ENCODE measurements around the gene FOSL1.

FOSL1 gene

DNA sequence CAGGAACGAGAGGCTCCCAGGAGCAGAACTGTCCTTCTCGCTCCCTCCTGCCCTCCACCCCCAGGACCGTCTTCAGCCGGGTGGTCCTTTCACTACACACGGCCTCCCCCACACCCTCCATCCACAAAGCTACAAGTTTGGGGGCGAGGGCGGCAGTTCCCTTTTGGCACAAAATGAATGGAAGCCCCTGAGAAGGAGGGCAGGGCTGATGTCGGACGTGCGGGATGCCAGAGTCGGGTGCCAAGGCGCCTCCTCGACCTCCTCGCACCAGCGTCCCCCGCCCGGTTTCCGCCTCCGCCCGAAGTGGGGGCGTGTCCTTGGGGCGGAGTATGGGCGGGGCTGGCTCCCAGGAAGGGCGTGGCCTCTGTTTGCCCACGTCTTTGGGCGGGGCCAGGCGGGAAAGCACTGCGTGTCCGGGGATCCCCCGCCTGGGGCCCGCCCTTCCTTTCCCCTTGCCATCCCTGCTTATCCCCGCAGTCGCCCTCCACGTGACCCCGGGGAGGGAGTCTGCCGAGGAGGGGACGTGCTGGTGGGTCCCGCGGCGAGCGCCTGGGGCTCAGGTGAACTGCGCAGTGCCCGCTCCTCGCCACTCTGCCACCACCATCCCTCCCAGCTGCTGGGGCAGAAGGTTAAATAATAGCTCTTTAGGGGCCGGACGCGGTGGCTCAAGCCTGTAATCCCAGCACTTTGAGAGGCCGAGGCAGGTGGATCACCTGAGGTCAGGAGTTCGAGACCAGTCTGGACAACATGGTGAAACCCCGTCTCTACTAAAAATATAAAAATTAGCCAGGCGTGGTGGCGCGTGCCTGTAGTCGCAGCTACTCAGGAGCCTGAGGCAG is 26.7 kb downstream of the FOSL1 start:
- H3K27me3 ChIP-seq (ENCODE audit: control insufficient read depth, insufficient read depth, low read length): no peaks in the 10 kb centered on the region; the same call in 1 of the 2 replicates
- no peaks in the 10 kb centered on the region for H3K4me1 ChIP-seq (ENCODE audit: control insufficient read depth, insufficient read depth, low read length)
- H3K4me3 ChIP-seq (ENCODE audit: low read depth, low read length): peak overlapping the region; percentile 67
- H3K27ac ChIP-seq (ENCODE audit: low read depth, low read length): no peak overlapping the region
- H3K9me3 ChIP-seq (ENCODE audit: control insufficient read depth, insufficient read depth, low read length): no peaks in the 10 kb centered on the region
- no peaks in the 10 kb centered on the region for H3K36me3 ChIP-seq (ENCODE audit: control insufficient read depth, insufficient read depth, low read length)
- H3K9ac ChIP-seq (ENCODE audit: low read depth, low read length): no peak overlapping the region

- no peaks in the 10 kb centered on the region for H3K4me1 ChIP-seq (ENCODE audit: control insufficient read depth, insufficient read depth, low read length)
- no peak within 1 kb of the TSS for H3K9ac ChIP-seq (ENCODE audit: low read depth, low read length)
- H3K27ac ChIP-seq (ENCODE audit: low read depth, low read length): no peak within 1 kb of the TSS
- peak within 1 kb of the TSS; percentile 67 for H3K4me3 ChIP-seq (ENCODE audit: low read depth, low read length)
- no peaks in the 10 kb centered on the region; the same call in 1 of the 2 replicates for H3K27me3 ChIP-seq (ENCODE audit: control insufficient read depth, insufficient read depth, low read length)
- no peaks in the 10 kb centered on the region for H3K9me3 ChIP-seq (ENCODE audit: control insufficient read depth, insufficient read depth, low read length)
- no peaks in the 10 kb centered on the region for H3K36me3 ChIP-seq (ENCODE audit: control insufficient read depth, insufficient read depth, low read length)
These were observed 27.4 kb downstream of the FOSL1 start, which contains the start of gene EFEMP2 for GRCh38 chr11:65872586-65873317. Gene EFEMP2, minus strand, starts transcription at chr11:65872800. Its CDS starts 446 bp downstream, at chr11:65872354.

GRCh38 chr11:65871811-65872548 is 28.2 kb downstream of the FOSL1 start:
- Histone ChIP-seq H3K27me3 (ENCODE audit: control insufficient read depth, insufficient read depth, low read length) (no peaks in the 10 kb centered on the region; the same call in 1 of the 2 replicates), H3K9ac (ENCODE audit: low read depth, low read length) (no peak overlapping the region), H3K4me3 (ENCODE audit: low read depth, low read length) (peak overlapping the region; percentile 67; the same call in 1 of the 2 replicates), H3K9me3 (ENCODE audit: control insufficient read depth, insufficient read depth, low read length) (no peaks in the 10 kb centered on the region), H3K36me3 (ENCODE audit: control insufficient read depth, insufficient read depth, low read length) (0 out of 2 replicates have a peak, but pooled peaks cover 4% of the 10 kb centered on the region), H3K4me1 (ENCODE audit: control insufficient read depth, insufficient read depth, low read length) (0 out of 2 replicates have a peak, but pooled peaks cover 4% of the 10 kb centered on the region), H3K27ac (ENCODE audit: low read depth, low read length) (no peak overlapping the region)

- no peak overlapping the region for H3K4me3 ChIP-seq (ENCODE audit: low read depth, low read length)
- no peak overlapping the region for H3K9ac ChIP-seq (ENCODE audit: low read depth, low read length)
- no peak overlapping the region for H3K27ac ChIP-seq (ENCODE audit: low read depth, low read length)
- H3K27me3 ChIP-seq (ENCODE audit: control insufficient read depth, insufficient read depth, low read length): no peaks in the 10 kb centered on the region; the same call in 1 of the 2 replicates
- H3K36me3 ChIP-seq (ENCODE audit: control insufficient read depth, insufficient read depth, low read length): peaks cover 12% of the 10 kb centered on the region; the same call in 1 of the 2 replicates
- no peaks in the 10 kb centered on the region for H3K9me3 ChIP-seq (ENCODE audit: control insufficient read depth, insufficient read depth, low read length)
- 0 out of 2 replicates have a peak, but pooled peaks cover 4% of the 10 kb centered on the region for H3K4me1 ChIP-seq (ENCODE audit: control insufficient read depth, insufficient read depth, low read length)
These were observed 29.2 kb downstream of the FOSL1 start for GRCh38 chr11:65870706-65871681.

GRCh38 chr11:65870307-65870658 is 29.9 kb downstream of the FOSL1 start:
- Histone ChIP-seq H3K9me3 (ENCODE audit: control insufficient read depth, insufficient read depth, low read length) (no peaks in the 10 kb centered on the region), H3K36me3 (ENCODE audit: control insufficient read depth, insufficient read depth, low read length) (peaks cover 19% of the 10 kb centered on the region), H3K27ac (ENCODE audit: low read depth, low read length) (no peak overlapping the region), H3K27me3 (ENCODE audit: control insufficient read depth, insufficient read depth, low read length) (no peaks in the 10 kb centered on the region; the same call in 1 of the 2 replicates), H3K4me1 (ENCODE audit: control insufficient read depth, insufficient read depth, low read length) (0 out of 2 replicates have a peak, but pooled peaks cover 4% of the 10 kb centered on the region), H3K4me3 (ENCODE audit: low read depth, low read length) (no peak overlapping the region), H3K9ac (ENCODE audit: low read depth, low read length) (no peak overlapping the region)

- Histone ChIP-seq H3K36me3 (ENCODE audit: control insufficient read depth, insufficient read depth, low read length) (peaks cover 24% of the 10 kb centered on the region), H3K4me1 (ENCODE audit: control insufficient read depth, insufficient read depth, low read length) (0 out of 2 replicates have a peak, but pooled peaks cover 4% of the 10 kb centered on the region), H3K9me3 (ENCODE audit: control insufficient read depth, insufficient read depth, low read length) (no peaks in the 10 kb centered on the region), H3K9ac (ENCODE audit: low read depth, low read length) (no peak overlapping the region), H3K4me3 (ENCODE audit: low read depth, low read length) (no peak overlapping the region), H3K27me3 (ENCODE audit: control insufficient read depth, insufficient read depth, low read length) (no peaks in the 10 kb centered on the region; the same call in 1 of the 2 replicates), H3K27ac (ENCODE audit: low read depth, low read length) (no peak overlapping the region)
These were observed 30.4 kb downstream of the FOSL1 start for GRCh38 chr11:65869643-65870306.

DNA sequence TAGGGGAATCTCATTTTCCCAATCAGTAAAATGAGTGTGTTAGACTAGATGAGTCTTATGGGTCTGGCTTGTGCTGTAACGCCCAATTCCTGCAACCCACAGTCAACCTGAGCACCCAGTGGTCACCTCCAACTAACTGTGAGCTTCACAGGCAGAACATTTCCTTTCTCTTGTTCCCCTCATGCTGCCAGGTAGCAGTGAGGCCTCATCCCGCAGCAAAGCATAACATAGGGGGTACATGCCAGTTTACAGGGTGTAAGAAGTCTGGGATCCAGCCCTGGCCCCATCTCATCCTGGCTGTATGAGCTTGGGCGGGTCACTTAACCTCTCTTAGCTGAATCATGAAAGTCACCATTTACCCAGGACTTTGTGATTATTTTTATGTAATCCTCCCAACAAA is 31.3 kb downstream of the FOSL1 start:
- Histone ChIP-seq H3K4me3 (ENCODE audit: low read depth, low read length) (no peak overlapping the region), H3K36me3 (ENCODE audit: control insufficient read depth, insufficient read depth, low read length) (peaks cover 33% of the 10 kb centered on the region), H3K4me1 (ENCODE audit: control insufficient read depth, insufficient read depth, low read length) (0 out of 2 replicates have a peak, but pooled peaks cover 4% of the 10 kb centered on the region), H3K9ac (ENCODE audit: low read depth, low read length) (no peak overlapping the region), H3K9me3 (ENCODE audit: control insufficient read depth, insufficient read depth, low read length) (no peaks in the 10 kb centered on the region), H3K27ac (ENCODE audit: low read depth, low read length) (no peak overlapping the region), H3K27me3 (ENCODE audit: control insufficient read depth, insufficient read depth, low read length) (no peaks in the 10 kb centered on the region; the same call in 1 of the 2 replicates)

- Histone ChIP-seq H3K4me3 (ENCODE audit: low read depth, low read length) (peak overlapping the region; percentile 57), H3K9ac (ENCODE audit: low read depth, low read length) (no peak overlapping the region), H3K9me3 (ENCODE audit: control insufficient read depth, insufficient read depth, low read length) (no peaks in the 10 kb centered on the region), H3K4me1 (ENCODE audit: control insufficient read depth, insufficient read depth, low read length) (0 out of 2 replicates have a peak, but pooled peaks cover 4% of the 10 kb centered on the region), H3K36me3 (ENCODE audit: control insufficient read depth, insufficient read depth, low read length) (peaks cover 40% of the 10 kb centered on the region), H3K27me3 (ENCODE audit: control insufficient read depth, insufficient read depth, low read length) (no peaks in the 10 kb centered on the region; the same call in 1 of the 2 replicates), H3K27ac (ENCODE audit: low read depth, low read length) (no peak overlapping the region)
These were observed 32.0 kb downstream of the FOSL1 start for GRCh38 chr11:65868076-65868667.
